Fibroblast of peridontal ligament (primary cell): ENCODE results near the gene DENND1A.
"Not testable (repeated sequence)": the region's sequence is repeated elsewhere in the genome, so short reads cannot be mapped to it uniquely, and the experiment has no call there.

Experiments used
- DNase-seq: peaks from one replicate; pipeline ENCODE4 v3.0.0-alpha.2; 2010; ENCODE audit errors: extremely low read depth

Gene DENND1A

DNA sequence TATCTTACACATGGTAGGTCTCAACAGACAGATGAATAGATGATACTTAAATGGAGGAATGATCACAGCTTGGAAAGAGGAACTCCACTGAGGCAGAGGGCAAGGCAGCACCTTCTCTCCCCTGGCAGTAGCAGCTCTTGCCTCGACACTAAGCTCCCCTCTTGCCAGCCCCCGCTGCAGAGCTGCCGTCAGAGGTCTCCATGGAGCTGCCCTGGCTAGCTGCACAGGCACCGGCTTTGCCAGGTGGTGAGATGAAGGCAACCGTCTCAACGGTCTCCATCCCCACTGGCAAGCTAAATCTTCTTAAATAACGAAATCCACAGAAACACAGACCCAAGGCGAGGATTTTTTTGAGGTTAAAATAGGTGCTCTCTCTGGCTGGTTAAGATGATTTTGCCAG lies 492.7 kb downstream of the DENND1A start:
- no peak for DNase-seq

DNA sequence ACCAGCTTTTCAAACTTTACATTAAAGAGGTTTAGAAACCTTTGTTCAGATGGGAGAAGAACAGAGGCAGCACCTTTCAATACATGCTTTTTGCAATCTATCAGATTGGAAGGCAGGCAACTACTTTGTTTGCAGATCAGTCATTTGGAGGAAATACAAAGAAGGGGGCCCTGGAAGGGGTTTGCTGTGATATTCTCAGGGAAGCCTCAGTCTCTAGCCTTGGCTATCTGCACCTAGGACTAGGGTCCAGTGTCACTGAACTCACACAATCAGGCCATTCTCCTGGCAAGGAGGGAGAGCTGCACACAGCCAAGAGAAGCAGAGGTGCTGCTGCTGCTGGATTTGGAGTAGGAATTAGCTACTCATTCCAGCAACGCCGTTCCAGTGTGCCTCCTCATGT lies 494.5 kb downstream of the DENND1A start:
- no peak for DNase-seq

- DNase-seq = no peak
These were observed 495.2 kb downstream of the DENND1A start for GRCh38 chr9:123434619-123435240.

DNA sequence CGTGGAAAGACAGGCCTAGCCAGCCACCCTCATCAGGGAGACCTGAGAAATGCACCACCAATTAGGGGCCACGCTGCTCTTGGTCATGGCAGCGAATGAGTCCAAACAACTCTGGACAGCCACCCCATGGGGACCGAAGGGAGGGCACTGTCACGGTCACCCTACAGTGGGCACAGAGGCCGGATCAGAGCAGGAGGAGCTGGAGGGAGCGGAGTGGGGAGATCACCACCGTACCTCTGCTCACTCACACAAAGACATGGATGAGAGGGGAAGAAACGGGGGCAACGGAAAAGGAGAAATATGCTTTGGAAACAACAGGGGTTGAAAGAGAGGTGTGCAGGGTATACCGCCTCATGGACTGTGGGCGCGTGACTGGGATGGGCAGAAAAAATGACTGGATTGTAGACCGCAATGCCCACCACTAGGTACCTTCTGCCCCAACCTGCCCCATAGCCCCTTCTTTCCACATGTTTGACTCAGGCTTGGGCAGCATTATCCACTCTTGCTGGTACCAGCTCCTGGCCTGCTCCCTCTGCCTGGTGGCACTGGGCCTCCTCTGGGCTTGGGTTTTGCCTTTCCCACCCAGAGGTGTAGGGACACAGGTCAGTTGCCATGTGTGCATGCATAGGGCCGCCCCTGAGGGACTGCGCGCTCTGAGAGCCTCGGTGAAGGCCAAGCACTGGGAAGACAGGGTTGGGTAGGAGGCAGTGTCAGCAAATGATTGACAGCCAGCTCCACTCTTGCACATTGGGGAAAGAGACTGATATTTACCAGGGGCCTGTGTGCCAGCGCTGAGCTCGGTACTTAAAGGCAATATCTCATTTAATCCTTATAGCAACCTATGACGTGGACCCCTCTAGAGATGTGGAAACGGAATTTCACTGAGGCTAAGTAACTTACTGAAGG lies 497.3 kb downstream of the DENND1A start:
- DNase-seq = no peak

- no peak for DNase-seq
These were observed 498.3 kb downstream of the DENND1A start for GRCh38 chr9:123431581-123431980.

GRCh38 chr9:123428450-123428849 lies 501.5 kb downstream of the DENND1A start:
- not testable (repeated sequence) for DNase-seq

- DNase-seq = no peak
These were observed 503.5 kb downstream of the DENND1A start for GRCh38 chr9:123426406-123426805.

DNA sequence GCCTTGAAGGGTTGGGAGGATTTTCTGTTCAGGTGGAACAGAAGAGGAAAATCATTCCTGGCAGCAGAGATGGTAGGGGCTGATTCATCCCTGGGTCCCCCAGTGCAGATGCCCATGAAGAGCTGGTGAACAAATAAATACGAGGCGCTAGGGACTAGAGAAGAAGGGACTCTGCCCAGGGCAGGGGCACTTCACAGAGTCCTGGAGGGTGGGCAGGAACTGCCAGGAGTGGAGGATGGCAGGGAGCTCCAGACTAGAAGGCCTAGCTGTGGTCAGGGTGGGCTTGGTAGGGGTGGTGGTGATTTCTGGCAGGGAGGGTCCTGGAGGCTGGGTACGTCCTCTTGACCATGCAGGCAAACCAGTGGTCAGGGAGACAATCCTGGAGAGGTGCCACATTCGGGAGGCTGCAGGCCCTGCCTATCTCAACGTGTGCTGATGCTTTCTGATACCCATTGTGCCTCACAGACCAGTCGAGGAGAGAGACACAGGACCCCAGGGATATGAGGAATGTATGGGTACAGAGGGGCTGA lies 504.0 kb downstream of the DENND1A start:
- no peak for DNase-seq

DNA sequence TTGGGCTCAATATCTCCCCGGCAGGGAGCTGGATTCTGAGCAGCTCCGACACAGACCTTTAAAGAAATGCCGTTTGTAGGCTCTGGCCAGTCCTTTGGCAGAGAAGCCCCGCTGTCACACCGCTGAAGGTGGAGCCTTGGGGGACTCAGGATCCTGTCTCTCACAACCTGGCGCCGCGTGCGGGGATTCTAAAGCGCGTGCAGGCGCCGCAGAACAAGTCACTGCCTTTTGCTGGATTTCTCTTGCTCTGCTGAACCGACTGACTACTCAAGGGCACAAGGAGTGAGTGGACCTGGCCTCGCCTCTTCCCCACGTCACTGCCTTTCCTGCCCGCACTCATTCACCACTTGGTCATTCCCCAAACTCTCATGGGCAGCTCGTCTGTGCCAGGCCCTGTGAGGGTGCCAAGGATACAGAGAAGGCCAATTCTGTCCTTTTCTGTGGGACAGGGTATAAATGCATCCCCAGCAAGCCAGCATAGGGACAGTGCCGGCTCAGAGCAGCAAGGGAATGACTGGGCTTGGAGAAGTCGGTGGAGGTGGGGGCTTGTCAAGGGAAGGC lies 504.6 kb downstream of the DENND1A start:
- no peak for DNase-seq

DNA sequence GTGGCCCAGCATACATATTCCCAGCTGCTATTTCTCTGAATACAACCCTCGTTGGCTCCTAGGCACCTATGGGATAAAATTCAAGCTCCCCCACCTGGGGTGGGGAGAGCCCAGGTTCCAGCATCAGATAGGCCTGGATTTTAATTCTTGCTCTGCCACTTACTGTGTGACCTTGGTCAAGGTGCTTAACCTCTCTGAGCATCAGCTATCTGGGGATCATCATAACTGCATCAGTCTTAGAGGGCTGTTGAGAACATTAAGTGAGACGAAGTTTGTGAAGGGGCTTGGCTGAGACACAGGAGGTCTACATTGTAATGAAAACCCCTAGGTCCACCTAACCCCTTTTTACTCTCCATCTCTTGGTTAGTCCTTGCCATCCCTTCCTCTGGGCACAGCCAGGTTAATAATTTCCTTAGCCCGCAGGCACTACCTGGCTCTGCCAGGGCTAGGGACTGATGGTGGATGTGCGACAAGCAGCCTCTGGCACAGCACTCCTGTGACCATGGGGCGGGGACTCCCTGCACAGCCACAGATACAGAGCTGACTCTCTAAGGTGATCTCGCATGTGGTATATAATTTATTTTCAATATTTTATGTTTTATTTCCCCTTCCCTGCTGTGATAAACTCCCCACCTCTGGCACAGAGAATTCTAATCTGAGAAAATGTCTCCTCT lies 505.2 kb downstream of the DENND1A start:
- DNase-seq = no peak

GRCh38 chr9:123424131-123424530 lies 505.8 kb downstream of the DENND1A start:
- no peak for DNase-seq

GRCh38 chr9:123423311-123423640 lies 506.6 kb downstream of the DENND1A start:
- no peak for DNase-seq

- no peak for DNase-seq
These were observed 507.2 kb downstream of the DENND1A start for GRCh38 chr9:123422635-123423310.

DNA sequence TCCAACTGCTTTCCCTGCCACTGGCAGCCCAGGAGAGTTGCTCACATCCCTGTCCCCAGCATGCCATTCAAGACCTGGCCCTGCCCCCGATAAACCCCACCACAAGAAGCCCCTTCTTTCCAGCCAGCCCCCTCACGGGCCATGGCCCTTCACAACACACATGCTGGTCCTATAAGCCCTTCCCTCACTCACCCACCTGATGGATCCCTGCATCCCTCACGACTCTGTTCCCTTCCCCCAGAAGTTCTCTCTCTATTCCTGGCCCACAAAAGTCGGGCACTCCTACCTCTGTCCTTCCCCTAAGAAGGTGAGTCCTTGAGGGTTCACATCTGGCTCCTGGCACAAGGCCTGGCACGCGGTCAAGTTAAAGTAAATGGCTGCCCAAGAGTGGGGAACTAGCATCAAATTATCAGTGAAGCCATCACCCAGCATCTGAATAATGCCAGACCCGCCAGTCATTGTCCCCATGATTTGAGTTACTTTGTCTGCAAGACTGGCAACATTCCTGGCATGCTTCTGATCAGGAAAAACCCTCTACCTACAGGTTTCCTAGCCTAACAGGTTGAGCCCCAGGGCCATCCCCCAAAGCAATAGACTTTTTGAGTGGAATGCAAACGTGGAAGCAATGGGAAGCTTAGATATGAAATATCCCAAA lies 508.0 kb downstream of the DENND1A start:
- no peak for DNase-seq

DNA sequence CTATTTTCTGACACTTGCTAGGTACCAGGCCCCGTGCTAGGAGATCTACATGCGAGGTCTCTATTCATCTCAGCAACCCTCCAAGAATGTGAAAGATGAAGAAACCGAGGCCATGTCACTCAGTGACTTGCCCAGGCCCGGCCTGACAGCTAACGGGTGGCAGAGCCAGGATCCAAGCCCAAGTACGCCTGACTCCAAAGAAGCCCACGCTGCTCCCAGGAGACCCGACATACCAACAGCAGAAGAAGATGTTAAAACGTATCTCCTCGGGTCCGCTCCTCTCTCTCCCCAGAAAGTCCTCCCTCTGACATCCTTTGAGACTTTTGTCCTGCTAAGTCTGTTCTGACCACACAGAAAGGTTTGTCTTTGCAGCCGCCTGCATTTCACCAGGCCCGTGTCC lies 508.7 kb downstream of the DENND1A start:
- no peak for DNase-seq

DNA sequence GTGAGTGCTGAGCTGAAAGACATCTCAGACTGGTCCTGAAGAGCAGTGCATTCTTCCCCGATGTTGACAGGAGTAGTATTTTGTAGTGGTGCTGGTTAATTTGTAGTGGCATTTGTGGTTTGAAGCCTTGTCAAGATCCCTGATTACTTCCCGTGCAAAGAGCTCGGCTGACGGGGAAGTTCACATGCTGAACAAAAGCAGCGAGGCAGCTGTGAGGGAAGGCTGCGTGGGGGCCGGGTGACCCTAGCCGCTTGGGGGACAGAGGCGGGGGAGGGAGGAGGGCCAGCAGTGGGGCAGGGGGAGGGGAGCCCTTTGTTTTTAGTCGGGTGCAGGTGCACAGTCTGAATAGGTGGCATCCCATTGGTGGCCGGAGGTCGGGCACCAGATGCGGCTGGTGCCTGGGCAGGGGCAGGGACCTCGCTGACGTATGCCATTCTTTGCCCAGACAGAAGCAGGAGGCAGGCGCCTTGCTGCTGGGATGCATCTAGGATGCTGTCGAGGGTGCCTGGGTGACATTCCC lies 509.3 kb downstream of the DENND1A start:
- no peak for DNase-seq

DNA sequence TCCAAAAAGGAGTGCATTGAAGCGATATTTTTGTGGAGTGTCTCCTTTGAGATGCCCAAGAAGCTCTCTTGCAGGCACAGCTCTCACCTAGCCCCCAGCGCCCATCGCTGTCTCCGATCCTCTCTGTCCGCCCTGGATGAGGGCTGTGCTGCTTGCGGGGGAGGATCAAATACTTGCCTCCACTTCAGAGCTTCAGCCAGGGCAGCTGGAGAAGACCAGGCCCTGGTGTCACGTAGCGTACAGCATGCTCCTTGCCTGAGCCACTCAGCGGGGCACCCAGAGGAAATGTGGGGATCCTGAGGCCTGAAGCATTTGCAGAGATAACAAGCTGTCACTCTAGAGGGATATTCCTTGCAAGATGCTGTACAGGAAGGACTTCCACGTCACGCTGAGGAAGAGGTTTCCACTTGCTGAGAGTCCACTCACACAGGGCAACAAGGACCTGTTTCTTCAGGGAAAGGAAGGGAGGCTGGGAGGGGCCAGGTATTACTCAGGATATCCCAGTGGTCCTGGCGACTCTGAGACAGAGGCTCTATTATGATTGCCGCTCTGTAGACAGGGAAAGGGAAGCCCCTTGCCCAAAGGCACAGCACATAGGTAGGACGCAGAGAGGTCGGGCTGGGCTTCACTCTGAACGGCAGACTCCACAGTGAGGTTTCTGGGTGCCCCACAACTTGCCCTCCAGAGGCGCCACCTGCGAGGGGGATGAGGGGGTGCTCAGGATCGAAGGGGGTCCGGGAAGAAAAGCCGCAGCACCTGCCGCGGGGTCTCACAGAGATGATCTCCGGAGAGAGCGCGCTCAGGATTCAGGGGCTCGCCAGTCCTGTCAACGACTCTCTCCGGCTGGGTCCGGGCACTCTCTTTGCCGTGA lies 510.0 kb downstream of the DENND1A start:
- no peak for DNase-seq

- DNase-seq = no peak
These were observed 510.8 kb downstream of the DENND1A start for GRCh38 chr9:123419091-123419490.

GRCh38 chr9:123418506-123418905 lies 511.4 kb downstream of the DENND1A start:
- DNase-seq = no peak

GRCh38 chr9:123418052-123418430 lies 511.9 kb downstream of the DENND1A start:
- DNase-seq = no peak
